Activated naive CD4-positive, alpha-beta T cell treated with anti-CD3 and anti-CD28 coated beads, Interleukin-2, amount 10 ng/mL, durations not matched to agents 7 days and 5 days (primary cell): ENCODE data around the gene BTBD2.

ENCODE experiments used
- CTCF ChIA-PET: fragments of 350-600 bp; sonication (Branson Sonifier 250); formaldehyde crosslinking; loops from one replicate; lab custom pipeline; 2021; ENCODE audit warnings: antibody characterized with exemption; lab: Charles Lee
- DNase-seq: peaks from one replicate; pipeline ENCODE4 v3.0.0-alpha.2; 2020
- H3K27ac Mint-ChIP-seq: one replicate; pipeline ENCODE4 v1.8.0; 2021; ENCODE audit warnings: mild to moderate bottlenecking, moderate library complexity, mixed read lengths
- H3K27me3 Mint-ChIP-seq: one replicate; pipeline ENCODE4 v1.8.0; 2021; ENCODE audit warnings: mild to moderate bottlenecking, mixed read lengths
- H3K36me3 Mint-ChIP-seq: one replicate; pipeline ENCODE4 v1.8.0; 2021; ENCODE audit warnings: mixed read lengths
- H3K4me1 Mint-ChIP-seq: one replicate; pipeline ENCODE4 v1.8.0; 2021; ENCODE audit warnings: mixed read lengths
- H3K4me3 Mint-ChIP-seq: one replicate; pipeline ENCODE4 v1.8.0; 2021; ENCODE audit warnings: mild to moderate bottlenecking, moderate library complexity, mixed read lengths
- H3K9me3 Mint-ChIP-seq: one replicate; pipeline ENCODE4 v1.8.0; 2021; ENCODE audit warnings: mixed read lengths

BTBD2 gene

DNA sequence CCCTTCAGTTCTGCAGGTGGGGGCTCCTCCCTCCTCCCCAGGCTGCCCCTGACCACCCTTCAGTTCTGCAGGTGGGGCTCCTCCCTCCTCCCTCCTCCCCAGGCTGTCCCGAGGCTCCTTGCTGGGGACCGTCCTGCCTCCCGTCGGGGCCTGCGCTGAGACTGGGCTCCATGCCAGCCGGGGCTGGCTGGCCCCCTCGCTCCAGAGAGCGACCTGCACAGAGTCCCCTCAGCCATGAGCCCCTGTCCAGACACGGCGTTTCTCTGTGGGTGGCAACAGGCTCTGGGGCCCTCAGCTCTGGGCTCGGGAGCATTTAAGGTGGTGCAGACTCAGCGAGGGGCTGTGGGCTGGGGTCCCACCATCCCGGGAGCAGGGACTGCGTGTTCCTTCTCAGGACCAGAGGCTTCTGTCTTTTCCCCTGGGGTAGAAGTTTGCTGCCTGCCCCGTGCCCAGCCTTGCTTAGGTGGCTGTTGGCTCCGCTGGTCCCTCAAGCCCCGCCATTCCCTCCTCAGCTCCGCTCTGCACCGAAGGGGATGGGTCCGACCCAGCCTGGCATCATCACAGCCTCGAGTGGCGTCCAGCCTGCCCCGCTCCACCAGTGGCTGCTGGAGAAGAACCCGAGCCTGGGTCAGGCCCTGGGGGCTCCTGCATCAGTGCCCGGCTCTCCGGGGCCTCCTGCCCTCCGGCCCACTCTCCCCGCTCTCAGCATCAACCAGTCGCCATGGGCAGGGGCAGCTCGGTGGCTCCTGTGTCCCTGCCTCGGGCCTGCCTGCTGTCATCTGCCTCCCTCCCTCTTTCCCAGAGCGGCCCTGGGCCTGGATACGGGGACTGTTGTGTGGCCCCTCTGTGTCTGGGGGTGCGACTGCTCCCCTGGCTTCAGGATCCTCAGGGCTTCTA lies 47.0 kb downstream of the BTBD2 start:
- no peak for DNase-seq
- CTCF ChIA-PET, result no interaction called here
- no peaks in the 10 kb centered on the region for H3K27me3 Mint-ChIP-seq
- no peaks in the 10 kb centered on the region for H3K9me3 Mint-ChIP-seq
- H3K27ac Mint-ChIP-seq, result peak overlapping the region; percentile 45
- H3K4me1 Mint-ChIP-seq, result peaks cover 18% of the 10 kb centered on the region
- H3K4me3 Mint-ChIP-seq, result no peak overlapping the region
- peaks cover 16% of the 10 kb centered on the region for H3K36me3 Mint-ChIP-seq

DNA sequence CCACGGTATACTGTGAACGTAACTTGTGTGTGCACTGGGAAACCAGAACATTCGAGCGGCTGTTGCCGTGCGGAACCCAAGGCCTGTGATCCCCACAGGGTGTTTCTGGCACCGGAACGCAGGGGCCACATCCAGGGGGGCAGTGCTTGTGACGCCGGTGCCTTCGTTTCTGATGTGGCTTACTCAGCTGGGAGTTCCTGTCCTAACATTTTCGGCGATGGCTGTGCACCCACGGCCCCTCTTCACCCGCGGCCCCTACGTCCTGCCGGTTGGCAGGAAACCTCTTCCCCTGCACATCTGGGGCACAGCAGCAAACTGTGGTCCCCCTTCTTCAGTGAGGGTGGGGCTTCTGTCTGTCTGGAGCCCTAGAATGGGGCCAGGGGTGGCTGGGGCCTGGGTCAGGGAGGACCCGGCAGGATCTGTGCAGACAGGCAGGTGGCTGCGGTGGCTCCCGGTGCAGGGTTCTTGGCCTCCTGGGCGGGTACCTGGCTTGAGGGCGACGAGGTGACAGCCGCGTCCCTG lies 48.4 kb downstream of the BTBD2 start:
- H3K36me3 Mint-ChIP-seq, result peaks cover 17% of the 10 kb centered on the region
- H3K9me3 Mint-ChIP-seq, result no peaks in the 10 kb centered on the region
- no peak overlapping the region for H3K4me3 Mint-ChIP-seq
- H3K27me3 Mint-ChIP-seq, result no peaks in the 10 kb centered on the region
- CTCF ChIA-PET, result interaction anchor here (0.6 kb wide), 1 partner anchor 670 kb away, joined by 3 read pairs; no protein-coding TSS in a partner anchor
- DNase-seq, result peak; percentile 68
- peaks cover 16% of the 10 kb centered on the region for H3K4me1 Mint-ChIP-seq
- peak overlapping the region; percentile 83 for H3K27ac Mint-ChIP-seq

DNA sequence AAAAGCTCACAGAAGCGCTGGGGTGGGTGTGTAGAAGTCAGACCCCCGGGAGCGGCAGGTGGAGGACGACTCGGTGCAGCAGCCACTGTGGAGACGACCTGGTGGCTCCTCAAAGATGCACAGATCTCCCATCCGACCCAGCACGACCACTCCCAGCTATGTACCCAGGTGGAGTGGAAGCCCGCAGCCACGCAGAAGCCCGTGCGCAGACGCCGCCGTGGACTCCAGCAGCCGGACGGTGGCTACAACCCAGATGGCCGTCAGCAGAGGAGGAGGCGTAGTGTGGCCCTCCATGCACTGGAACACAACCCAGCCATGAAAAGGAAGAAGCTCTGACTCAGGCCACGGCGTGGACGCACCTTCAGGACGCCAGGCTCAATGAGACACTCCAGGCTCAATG lies 52.8 kb downstream of the BTBD2 start:
- CTCF ChIA-PET, result no interaction called here
- H3K27ac Mint-ChIP-seq, result no peak overlapping the region
- no peaks in the 10 kb centered on the region for H3K9me3 Mint-ChIP-seq
- H3K4me3 Mint-ChIP-seq, result no peak overlapping the region
- peaks cover 16% of the 10 kb centered on the region for H3K4me1 Mint-ChIP-seq
- no peak for DNase-seq
- no peaks in the 10 kb centered on the region for H3K27me3 Mint-ChIP-seq
- peaks cover 16% of the 10 kb centered on the region for H3K36me3 Mint-ChIP-seq

DNA sequence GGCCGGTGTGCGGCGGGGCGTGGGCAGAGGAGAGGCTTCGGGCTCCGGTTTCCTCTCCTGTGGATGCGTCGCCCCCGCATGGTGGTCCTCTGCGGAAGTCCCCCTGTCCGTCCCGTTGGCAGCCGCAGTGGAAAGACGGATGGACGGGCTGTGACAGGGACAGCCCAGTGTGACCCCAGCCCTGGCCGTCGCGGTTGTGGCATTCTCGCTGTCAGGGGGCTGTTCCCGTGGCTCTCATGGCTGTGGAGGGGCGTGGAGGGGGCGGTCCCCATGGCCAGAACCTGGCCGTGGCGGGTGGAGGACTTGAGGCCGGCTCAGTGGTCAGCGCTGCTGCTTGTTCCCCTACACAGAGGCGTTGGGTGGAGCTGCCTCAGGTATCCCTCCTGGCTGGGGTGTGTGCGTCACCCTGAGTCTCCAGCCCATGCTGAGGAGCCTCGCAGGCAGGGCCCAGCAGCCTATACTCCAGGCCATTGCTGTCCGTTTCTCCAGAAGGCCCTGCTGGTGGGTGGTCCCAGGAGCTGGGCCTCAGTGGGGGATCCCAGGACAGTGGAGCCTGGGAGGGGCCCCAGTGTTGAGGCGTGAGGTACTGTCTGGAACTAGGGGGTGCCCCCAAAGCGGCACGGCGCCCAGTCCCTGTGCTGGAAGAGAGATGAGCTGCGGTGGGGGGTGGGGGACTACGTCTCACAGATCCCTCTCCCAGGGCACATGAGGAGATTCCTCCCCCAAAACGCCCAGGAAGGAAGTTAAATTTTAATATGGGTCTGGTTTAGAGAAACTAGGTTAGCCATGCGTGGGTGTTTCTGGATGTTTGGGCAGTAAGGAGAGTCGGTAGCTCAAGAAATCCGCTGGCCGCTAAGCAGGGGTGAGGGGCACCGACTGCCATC lies 54.3 kb downstream of the BTBD2 start:
- Mint-ChIP-seq H3K9me3 (no peaks in the 10 kb centered on the region), H3K27me3 (no peaks in the 10 kb centered on the region), H3K4me3 (no peak overlapping the region), H3K4me1 (peaks cover 7% of the 10 kb centered on the region), H3K27ac (no peak overlapping the region), H3K36me3 (peaks cover 12% of the 10 kb centered on the region)
- no peak for DNase-seq
- CTCF ChIA-PET, result no interaction called here

DNA sequence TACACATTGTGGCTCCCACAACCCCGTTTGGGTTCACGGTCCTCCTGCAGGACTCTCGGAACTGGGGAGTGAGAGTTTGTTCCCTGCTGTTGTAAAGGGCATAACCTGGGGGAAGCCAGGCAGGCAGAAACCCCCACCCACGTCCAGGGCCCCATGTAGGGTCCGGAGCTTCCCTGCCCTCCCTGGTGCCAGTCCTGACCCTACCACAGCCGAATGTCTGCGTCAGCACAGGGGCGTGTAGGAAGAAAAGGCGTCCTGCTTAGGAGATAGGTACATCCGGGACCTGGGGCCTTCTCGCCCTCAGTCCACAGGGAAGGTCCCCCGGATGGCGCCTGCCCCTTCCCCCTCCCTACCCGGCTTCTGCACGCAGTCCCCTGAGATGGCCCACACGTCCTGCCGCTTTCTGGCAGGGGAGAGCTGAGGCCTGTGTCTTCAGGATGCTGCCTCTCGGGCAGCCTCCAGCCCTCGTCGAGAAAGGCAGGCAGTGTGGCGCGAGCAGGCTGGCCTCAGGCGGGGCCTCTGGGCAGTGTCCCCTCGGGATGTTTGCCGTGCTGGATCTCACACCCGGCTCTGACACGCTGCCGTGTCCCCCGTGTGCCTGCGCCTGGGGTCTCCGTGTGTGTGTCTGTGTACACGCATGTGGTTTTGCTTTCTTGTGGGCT lies 55.5 kb downstream of the BTBD2 start:
- Mint-ChIP-seq H3K4me1 (peaks cover 2% of the 10 kb centered on the region), H3K9me3 (no peaks in the 10 kb centered on the region), H3K4me3 (no peak overlapping the region), H3K36me3 (peaks cover 8% of the 10 kb centered on the region), H3K27me3 (no peaks in the 10 kb centered on the region), H3K27ac (no peak overlapping the region)
- CTCF ChIA-PET, result no interaction called here
- DNase-seq, result no peak

DNA sequence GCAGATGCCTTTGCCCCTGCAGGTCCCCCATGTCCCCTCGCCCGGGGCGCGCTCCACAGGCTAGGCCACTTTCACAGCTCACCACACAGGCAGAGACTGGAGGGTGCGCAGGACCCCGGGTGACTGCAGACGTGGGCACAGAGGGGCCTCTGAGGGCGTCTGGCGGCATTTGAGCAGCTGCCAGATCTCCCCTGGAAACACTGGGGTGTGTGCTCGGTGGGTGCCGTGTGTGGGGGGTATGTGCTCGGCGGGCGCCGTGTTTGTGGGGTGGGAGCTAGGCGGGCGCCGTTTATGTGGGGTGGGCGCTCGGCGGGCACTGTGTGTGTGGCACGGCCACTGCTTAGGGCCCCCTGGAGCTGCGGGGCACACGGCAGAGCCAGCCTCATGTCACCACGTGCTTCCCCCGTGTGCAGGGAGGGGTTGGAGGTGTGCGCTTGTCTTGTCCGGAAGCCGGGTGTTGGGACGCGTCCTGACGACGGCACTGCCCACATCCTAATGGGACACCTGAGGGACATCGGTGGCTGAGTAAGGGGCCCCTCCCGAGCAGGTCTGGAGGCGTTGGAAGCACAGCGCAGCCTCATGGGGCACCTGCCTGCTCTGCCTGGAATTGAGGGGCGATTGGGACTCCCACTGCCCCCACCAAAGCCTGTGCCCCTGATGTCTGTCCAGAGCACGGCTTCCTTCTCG lies 57.8 kb downstream of the BTBD2 start:
- no peaks in the 10 kb centered on the region for H3K9me3 Mint-ChIP-seq
- no peak for DNase-seq
- no peak overlapping the region for H3K4me3 Mint-ChIP-seq
- no peak overlapping the region for H3K27ac Mint-ChIP-seq
- no peaks in the 10 kb centered on the region for H3K27me3 Mint-ChIP-seq
- H3K36me3 Mint-ChIP-seq, result peaks cover 8% of the 10 kb centered on the region
- CTCF ChIA-PET, result no interaction called here
- H3K4me1 Mint-ChIP-seq, result peaks cover 2% of the 10 kb centered on the region

DNA sequence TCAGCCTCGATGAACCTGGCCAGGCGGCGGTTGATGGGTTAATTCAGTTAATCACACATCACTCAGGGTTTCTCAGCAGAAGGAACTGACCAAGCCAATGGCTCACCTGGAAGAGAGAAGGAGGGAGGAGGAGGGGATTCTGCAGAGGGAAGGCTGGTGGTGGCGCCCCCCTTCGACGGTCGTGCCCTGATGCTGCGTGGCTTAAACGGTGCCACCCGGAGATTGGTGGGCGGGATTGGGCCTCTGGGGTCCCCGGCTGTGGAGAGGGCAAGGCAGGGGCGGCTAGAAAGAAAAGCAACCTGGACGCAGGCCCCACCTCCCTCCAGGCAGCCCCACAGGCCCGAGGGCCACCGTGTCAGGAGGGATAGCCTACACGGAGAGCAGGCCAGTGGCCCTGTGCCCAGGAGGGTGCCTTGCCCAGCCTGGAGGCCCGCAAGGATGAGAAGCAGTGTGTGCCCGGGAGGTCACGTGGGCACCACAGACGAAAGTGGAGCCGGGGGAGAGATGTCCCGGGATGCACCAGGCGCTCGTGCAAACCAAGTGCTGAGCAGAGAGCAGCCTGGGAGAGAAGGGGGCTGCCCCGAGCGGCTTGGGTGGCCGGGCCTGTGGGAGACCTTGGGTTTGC lies 58.5 kb downstream of the BTBD2 start:
- no peaks in the 10 kb centered on the region for H3K9me3 Mint-ChIP-seq
- no peak overlapping the region for H3K4me3 Mint-ChIP-seq
- no peaks in the 10 kb centered on the region for H3K27me3 Mint-ChIP-seq
- H3K27ac Mint-ChIP-seq, result no peak overlapping the region
- H3K36me3 Mint-ChIP-seq, result peaks cover 15% of the 10 kb centered on the region
- CTCF ChIA-PET, result no interaction called here
- peaks cover 4% of the 10 kb centered on the region for H3K4me1 Mint-ChIP-seq
- no peak for DNase-seq

DNA sequence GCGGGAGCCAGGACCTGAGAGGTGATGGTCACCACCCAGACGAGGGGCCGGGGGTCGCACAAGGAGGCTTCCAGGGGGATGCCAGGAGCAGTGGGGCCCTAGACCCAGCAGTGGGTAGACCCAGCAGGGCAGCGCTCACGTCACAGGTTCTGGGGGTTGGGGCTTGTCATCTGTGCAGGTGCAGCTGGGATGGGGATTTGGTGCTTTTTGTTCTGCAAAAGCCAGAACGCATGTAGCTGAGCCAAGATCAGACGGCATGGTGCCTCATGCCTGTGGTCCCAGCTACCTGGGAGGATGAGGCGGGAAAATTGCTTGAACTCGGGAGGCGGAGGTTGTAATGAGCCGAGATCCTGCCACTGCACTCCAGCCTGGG lies 59.4 kb downstream of the BTBD2 start:
- H3K27ac Mint-ChIP-seq, result no peak overlapping the region
- DNase-seq, result no peak
- no peaks in the 10 kb centered on the region for H3K27me3 Mint-ChIP-seq
- H3K4me1 Mint-ChIP-seq, result peaks cover 4% of the 10 kb centered on the region
- CTCF ChIA-PET, result no interaction called here
- no peaks in the 10 kb centered on the region for H3K9me3 Mint-ChIP-seq
- H3K4me3 Mint-ChIP-seq, result no peak overlapping the region
- H3K36me3 Mint-ChIP-seq, result peaks cover 12% of the 10 kb centered on the region

DNA sequence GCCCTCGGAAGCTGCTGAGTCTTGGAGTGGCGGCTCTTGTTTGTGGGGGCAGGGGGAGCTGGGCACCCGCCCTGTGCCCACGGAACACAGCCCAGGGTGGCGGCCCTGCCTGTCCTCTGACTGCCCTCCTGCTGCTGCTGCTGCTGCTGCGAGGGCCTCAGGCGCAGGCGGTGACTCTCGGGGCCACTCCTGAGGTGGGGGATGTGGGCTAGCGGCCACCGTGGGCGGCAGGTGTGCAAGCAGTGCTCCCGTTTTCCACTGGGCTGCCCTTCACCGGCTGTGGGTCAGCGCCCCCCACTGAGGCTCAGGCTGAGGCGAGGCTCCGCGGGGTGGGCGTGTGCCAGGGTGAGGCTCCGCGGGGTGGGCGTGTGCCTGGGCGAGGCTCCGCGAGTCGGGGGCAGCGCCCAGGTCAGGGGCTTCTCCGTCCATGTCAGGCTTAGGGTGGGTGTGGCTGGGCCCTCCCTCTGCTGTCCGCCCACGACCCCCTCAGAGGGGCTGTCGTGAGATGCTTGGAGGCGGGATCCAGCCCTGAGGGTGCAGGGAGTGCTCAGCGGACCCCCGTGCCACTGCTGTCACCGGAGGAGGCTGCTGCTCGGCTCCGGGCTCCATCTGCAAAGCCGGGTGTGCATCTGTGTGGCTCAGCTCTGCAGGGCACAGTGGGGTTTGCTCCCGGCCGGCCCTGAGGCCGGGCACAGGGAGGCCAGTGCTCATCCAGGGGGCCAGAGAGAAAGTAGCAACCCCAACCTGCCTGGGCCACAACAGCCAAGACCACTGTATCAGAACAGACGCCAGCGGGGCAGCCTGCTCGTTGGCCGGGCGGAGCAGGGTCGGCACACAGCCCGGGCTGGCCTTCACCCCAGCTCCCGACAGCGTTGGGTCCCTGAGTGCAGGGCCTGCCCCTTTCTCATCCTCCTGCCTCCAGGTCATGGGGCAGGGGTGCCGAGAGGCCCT lies 60.1 kb downstream of the BTBD2 start:
- no peaks in the 10 kb centered on the region for H3K27me3 Mint-ChIP-seq
- CTCF ChIA-PET, result no interaction called here
- peaks cover 16% of the 10 kb centered on the region for H3K36me3 Mint-ChIP-seq
- H3K4me3 Mint-ChIP-seq, result no peak overlapping the region
- H3K9me3 Mint-ChIP-seq, result no peaks in the 10 kb centered on the region
- H3K27ac Mint-ChIP-seq, result no peak overlapping the region
- no peak for DNase-seq
- peaks cover 9% of the 10 kb centered on the region for H3K4me1 Mint-ChIP-seq

DNA sequence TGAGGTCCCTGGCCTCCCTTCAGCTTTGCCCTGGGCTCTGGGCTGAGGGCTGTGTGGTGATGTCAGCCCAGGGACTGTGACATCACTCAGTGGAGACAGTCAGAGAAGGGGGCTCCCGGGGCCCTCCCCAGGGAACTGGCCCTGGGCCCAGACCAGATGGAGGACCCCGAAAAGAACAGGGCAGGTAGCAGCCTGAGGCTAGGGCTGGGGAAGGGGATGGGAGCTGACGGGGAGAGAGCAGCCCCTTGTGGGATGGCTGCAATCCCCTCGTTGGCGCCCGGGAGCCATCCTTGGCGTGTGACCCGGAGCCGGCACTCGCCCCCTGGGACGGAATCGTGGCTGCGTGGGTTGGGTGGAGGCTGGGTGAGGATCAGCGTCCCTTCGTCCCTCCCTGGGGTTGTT lies 61.0 kb downstream of the BTBD2 start:
- Mint-ChIP-seq H3K27me3 (no peaks in the 10 kb centered on the region), H3K36me3 (peaks cover 21% of the 10 kb centered on the region), H3K4me1 (peaks cover 13% of the 10 kb centered on the region), H3K9me3 (no peaks in the 10 kb centered on the region), H3K4me3 (no peak overlapping the region), H3K27ac (no peak overlapping the region)
- CTCF ChIA-PET, result no interaction called here
- DNase-seq, result no peak

DNA sequence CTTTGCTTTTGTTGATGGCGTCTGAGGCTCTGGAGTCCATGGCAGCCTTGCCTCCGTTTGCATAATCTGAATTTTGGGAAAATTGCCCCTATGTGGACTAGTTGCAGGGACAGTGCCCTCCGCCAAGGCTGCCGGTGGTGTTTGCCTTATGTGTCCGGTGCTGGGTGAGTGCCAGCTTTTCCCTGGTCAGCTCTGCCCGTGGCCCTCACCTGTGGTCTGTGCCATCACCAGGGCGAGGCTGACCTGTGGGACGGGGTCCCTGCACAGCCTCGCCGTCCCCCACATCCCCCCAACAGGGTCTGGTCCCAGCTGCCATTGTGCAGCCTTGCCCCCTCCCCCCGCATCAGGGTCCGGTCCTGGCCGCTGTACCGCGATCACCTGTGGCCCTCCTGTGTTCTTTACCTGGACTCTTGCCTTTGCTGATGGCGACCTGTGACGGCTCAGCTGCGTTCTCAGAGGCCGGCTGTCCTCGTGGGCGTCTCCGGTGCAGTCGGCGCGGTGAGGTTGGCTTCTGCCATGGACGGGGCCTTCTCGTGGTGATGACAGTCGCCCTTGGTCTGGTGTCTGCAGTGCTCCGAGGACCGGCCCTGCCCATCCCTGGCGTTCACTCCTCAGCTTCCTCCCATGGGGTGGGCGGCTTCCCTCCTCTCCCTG lies 61.9 kb downstream of the BTBD2 start:
- Mint-ChIP-seq H3K27ac (no peak overlapping the region), H3K9me3 (no peaks in the 10 kb centered on the region), H3K4me1 (peaks cover 19% of the 10 kb centered on the region), H3K36me3 (peaks cover 27% of the 10 kb centered on the region), H3K27me3 (no peaks in the 10 kb centered on the region), H3K4me3 (no peak overlapping the region)
- CTCF ChIA-PET, result no interaction called here
- DNase-seq, result no peak

DNA sequence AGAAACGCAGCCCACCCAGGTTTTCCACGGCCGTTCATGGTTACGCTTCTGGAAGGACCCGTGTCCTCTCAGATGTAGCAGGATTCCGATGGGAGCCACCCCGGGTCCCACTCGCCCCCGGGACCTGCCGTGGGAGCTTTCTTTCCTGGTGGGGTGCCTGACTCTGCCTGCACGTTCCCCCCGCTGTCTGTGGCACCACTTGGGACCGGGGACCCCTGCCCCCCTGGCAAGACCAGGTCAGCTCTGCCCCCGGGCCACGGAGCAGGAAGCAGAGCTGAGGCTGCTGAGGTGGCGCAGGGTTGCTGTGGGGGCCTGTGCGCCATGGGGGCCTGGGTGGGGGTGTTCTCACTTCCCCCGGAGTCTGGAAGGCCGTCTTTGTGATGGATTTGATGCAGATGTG lies 62.5 kb downstream of the BTBD2 start:
- Mint-ChIP-seq H3K4me3 (no peak overlapping the region), H3K4me1 (peaks cover 21% of the 10 kb centered on the region), H3K36me3 (peaks cover 27% of the 10 kb centered on the region), H3K9me3 (no peaks in the 10 kb centered on the region), H3K27ac (no peak overlapping the region), H3K27me3 (no peaks in the 10 kb centered on the region)
- no peak for DNase-seq
- CTCF ChIA-PET, result no interaction called here
